HEK293 (cell line): ENCODE measurements around the gene DDX47.

Experiments
- CTCF ChIA-PET: fragments of 350-600 bp; formaldehyde crosslinking; extraction: SDS; loops from one replicate; lab custom pipeline; 2021; ENCODE audit warnings: antibody characterized with exemption; lab: Yijun Ruan, JAX
- POLR2A ChIA-PET: fragments of 300-600 bp; formaldehyde crosslinking; extraction: SDS; loops from one replicate; lab custom pipeline; 2020; ENCODE audit warnings: antibody characterized with exemption, inconsistent platforms; lab: Yijun Ruan, JAX
- H3K27ac ChIP-seq: fragments of 200-500 bp; sonication (Bioruptor generic); 2 replicates; pipeline ENCODE4 v1.5.1; 2014; ENCODE audit warnings: low read depth, low read length, control low read depth, inconsistent platforms; ENCODE audit errors: extremely low read depth
- H3K36me3 ChIP-seq, 2 experiments: fragments of 200-500 bp in 1 of 2; sonication (Bioruptor generic) in 1 of 2; 1 replicate in 1 of 2; 2 replicates in 1 of 2; pipeline ENCODE4 v1.5.1; 2014 to 2017; ENCODE audit warnings: inconsistent platforms in 2 of 2, low read length in 2 of 2; ENCODE audit not compliant: control insufficient read depth in 2 of 2, insufficient read depth in 1 of 2
- H3K4me1 ChIP-seq: fragments of 200-500 bp; sonication (Bioruptor generic); 2 replicates; pipeline ENCODE4 v1.5.1; 2014; ENCODE audit warnings: mild to moderate bottlenecking, low read length, inconsistent platforms; ENCODE audit not compliant: control insufficient read depth, insufficient read depth
- H3K4me3 ChIP-seq: 2 replicates; pipeline ENCODE4 v1.5.1; 2011; ENCODE audit warnings: low read depth, mild to moderate bottlenecking, control low read depth, low read length, moderate library complexity
- H3K9me3 ChIP-seq: fragments of 200-500 bp; sonication (Bioruptor generic); 2 replicates; pipeline ENCODE4 v1.5.1; 2014; ENCODE audit warnings: low read depth, low read length, inconsistent platforms; ENCODE audit not compliant: control insufficient read depth, insufficient read depth
- GLI4 ChIP-seq: fragments of 450-650 bp; formaldehyde crosslinking; IDR thresholded peaks from 2 replicates; pipeline ENCODE4 v1.5.1; 2016; ENCODE audit warnings: missing biosample characterization, missing genetic modification characterization
- GLIS2 ChIP-seq: fragments of 450-650 bp; formaldehyde crosslinking; IDR thresholded peaks from 2 replicates; pipeline ENCODE4 v1.5.1; 2016; ENCODE audit warnings: missing biosample characterization, missing genetic modification characterization
- HOXA7 ChIP-seq: sonication (generic); formaldehyde crosslinking; IDR thresholded peaks from 2 replicates; pipeline ENCODE4 v1.8.1; 2022; ENCODE audit warnings: missing genetic modification reagents, borderline replicate concordance
- KLF9 ChIP-seq: fragments of 450-650 bp; formaldehyde crosslinking; IDR thresholded peaks from 2 replicates; pipeline ENCODE4 v1.5.1; 2016; ENCODE audit warnings: missing biosample characterization, missing genetic modification characterization, low read depth
- RBAK ChIP-seq: fragments of 450-650 bp; formaldehyde crosslinking; IDR thresholded peaks from 2 replicates; pipeline ENCODE4 v1.5.1; 2016; ENCODE audit warnings: missing biosample characterization, missing genetic modification characterization
- ZIC2 ChIP-seq: fragments of 450-650 bp; formaldehyde crosslinking; IDR thresholded peaks from 2 replicates; pipeline ENCODE4 v1.5.1; 2016; ENCODE audit warnings: missing biosample characterization, missing genetic modification characterization
- ZNF211 ChIP-seq: fragments of 450-650 bp; formaldehyde crosslinking; IDR thresholded peaks from 2 replicates; pipeline ENCODE4 v1.5.1; 2016; ENCODE audit warnings: low read depth, missing biosample characterization, missing genetic modification characterization
- ZNF366 ChIP-seq: fragments of 450-650 bp; formaldehyde crosslinking; conservative IDR thresholded peaks from 2 replicates; pipeline ENCODE4 v1.5.1; 2016; ENCODE audit warnings: missing biosample characterization, missing genetic modification characterization
- ZNF449 ChIP-seq: fragments of 450-650 bp; formaldehyde crosslinking; IDR thresholded peaks from 2 replicates; pipeline ENCODE4 v1.5.1; 2017; ENCODE audit warnings: missing biosample characterization, mild to moderate bottlenecking, missing genetic modification characterization, moderate library complexity
- ZNF473 ChIP-seq: fragments of 450-650 bp; formaldehyde crosslinking; IDR thresholded peaks from 2 replicates; pipeline ENCODE4 v1.5.1; 2017; ENCODE audit warnings: missing biosample characterization, missing genetic modification characterization
- ZNF513 ChIP-seq: fragments of 450-650 bp; IDR thresholded peaks from 2 replicates; pipeline ENCODE4 v1.5.1; 2018; ENCODE audit warnings: missing biosample characterization, missing genetic modification characterization
- ZNF521 ChIP-seq: fragments of 450-650 bp; formaldehyde crosslinking; IDR thresholded peaks from 2 replicates; pipeline ENCODE4 v1.5.1; 2017; ENCODE audit warnings: missing biosample characterization, mild to moderate bottlenecking, missing genetic modification characterization
- ZNF610 ChIP-seq: fragments of 450-650 bp; formaldehyde crosslinking; IDR thresholded peaks from 2 replicates; pipeline ENCODE4 v1.5.1; 2016; ENCODE audit warnings: missing biosample characterization, missing genetic modification characterization, borderline replicate concordance
- ZNF629 ChIP-seq: fragments of 450-650 bp; formaldehyde crosslinking; IDR thresholded peaks from 2 replicates; pipeline ENCODE4 v1.5.1; 2017; ENCODE audit warnings: missing biosample characterization, missing genetic modification characterization
- ZNF658 ChIP-seq: fragments of 450-650 bp; formaldehyde crosslinking; IDR thresholded peaks from 2 replicates; pipeline ENCODE4; 2016; ENCODE audit warnings: missing biosample characterization, missing genetic modification characterization
- ZSCAN4 ChIP-seq: fragments of 450-650 bp; formaldehyde crosslinking; IDR thresholded peaks from 2 replicates; pipeline ENCODE4 v1.5.1; 2017; ENCODE audit warnings: missing biosample characterization, missing genetic modification characterization
- TF ChIP-seq, protein P1 (sequence below): fragments of 450-650 bp; formaldehyde crosslinking; IDR thresholded peaks from 2 replicates; pipeline ENCODE4 v1.5.1; 2017; ENCODE audit warnings: missing biosample characterization, missing genetic modification characterization
- TF ChIP-seq, protein P2 (sequence below): fragments of 450-650 bp; formaldehyde crosslinking; IDR thresholded peaks from 2 replicates; pipeline ENCODE4 v1.5.1; 2016; ENCODE audit warnings: missing biosample characterization, missing genetic modification characterization
- TF ChIP-seq, protein P3 (sequence below): fragments of 450-650 bp; formaldehyde crosslinking; IDR thresholded peaks from 2 replicates; pipeline ENCODE4 v1.5.1; 2016; ENCODE audit warnings: missing biosample characterization, missing genetic modification characterization, low read depth

DDX47 gene

DNA sequence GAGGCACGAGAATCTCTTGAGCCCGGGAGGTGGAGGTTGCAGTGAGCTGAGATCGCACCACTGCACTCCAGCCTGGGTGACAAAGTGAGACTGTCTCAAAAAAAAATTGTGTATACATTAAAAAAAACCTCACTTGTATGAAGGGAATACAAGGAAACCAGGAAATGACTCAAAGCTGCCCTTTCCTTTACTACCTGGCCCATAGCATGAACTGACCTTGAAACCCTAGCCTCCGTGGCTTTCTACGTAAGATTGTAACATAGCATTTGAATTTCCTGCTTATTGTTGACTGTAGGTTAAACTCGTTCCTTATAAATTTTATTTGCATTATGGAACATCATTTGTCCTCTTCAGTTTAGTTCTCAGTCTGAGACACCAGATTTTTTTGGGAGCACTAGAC, 9.1 kb upstream of the DDX47 start (continued):
- TF ChIP-seq ZNF513 (no peak), ZNF521 (tag by site-specific recombination) (no peak), GLIS2 (tag by site-specific recombination) (no peak)

GRCh38 chr12:12804432-12804886, 8.7 kb upstream of the DDX47 start:
- Histone ChIP-seq H3K4me3 (no peak overlapping the region), H3K9me3 (no peaks in the 10 kb centered on the region), H3K27ac (no peak overlapping the region), H3K36me3 (no peaks in the 10 kb centered on the region), H3K4me1 (peaks cover 12% of the 10 kb centered on the region)
- CTCF ChIA-PET = interaction anchor here (1.1 to 2.9 kb wide), 7 partner anchors 8 to 111 kb away, joined by 3 to 21 read pairs (median 8); no protein-coding TSS in a partner anchor
- TF ChIP-seq, protein P1, sequence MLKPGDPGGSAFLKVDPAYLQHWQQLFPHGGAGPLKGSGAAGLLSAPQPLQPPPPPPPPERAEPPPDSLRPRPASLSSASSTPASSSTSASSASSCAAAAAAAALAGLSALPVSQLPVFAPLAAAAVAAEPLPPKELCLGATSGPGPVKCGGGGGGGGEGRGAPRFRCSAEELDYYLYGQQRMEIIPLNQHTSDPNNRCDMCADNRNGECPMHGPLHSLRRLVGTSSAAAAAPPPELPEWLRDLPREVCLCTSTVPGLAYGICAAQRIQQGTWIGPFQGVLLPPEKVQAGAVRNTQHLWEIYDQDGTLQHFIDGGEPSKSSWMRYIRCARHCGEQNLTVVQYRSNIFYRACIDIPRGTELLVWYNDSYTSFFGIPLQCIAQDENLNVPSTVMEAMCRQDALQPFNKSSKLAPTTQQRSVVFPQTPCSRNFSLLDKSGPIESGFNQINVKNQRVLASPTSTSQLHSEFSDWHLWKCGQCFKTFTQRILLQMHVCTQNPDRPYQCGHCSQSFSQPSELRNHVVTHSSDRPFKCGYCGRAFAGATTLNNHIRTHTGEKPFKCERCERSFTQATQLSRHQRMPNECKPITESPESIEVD (tag by site-specific recombination) = no peak
- POLR2A ChIA-PET = interaction anchor here (1.8 to 2.0 kb wide), 2 partner anchors 17 to 79 kb away, joined by 5 to 6 read pairs; no protein-coding TSS in a partner anchor

DNA sequence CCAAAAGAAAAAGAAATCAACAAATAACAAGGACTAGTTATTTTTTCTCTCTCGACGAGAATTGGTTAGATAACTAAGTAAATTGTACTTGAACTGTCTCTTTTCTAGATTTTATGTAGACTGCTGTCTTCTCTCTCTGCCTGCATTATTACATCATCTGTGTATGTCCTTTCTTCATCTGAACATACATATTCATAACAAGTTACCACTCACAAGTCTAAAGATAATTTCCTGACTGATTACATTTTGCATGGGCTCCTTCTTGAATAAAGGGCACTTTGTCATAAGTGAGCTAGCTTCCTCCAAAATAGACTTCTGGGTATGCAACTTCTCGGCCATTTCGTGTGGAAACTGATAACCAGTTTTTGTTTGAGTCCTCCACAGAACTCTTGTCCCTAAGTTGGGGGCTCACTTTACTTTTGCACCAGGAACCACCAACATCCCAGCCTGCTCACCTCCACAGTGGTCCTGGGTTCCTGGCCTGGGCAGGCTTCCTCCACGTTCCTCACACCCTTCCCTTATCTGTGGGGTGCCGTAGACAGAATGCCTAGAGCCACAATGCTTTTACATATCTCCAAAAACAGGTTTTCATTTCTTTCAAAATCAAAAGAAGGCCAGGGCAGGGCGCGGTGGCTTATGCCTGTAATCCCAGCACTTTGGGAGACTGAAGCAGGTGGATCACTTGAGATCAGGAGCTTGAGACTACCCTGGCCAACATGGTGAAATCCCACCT, 6.2 kb upstream of the DDX47 start:
- Histone ChIP-seq H3K4me1 (peaks cover 12% of the 10 kb centered on the region), H3K36me3 (no peaks in the 10 kb centered on the region), H3K9me3 (no peaks in the 10 kb centered on the region), H3K4me3 (no peak overlapping the region), H3K27ac (no peak overlapping the region)
- CTCF ChIA-PET = interaction anchor here (2.9 kb wide), 1 partner anchor 19 kb away, joined by 20 read pairs; no protein-coding TSS in a partner anchor
- POLR2A ChIA-PET = interaction anchor here (0.7 kb wide), 1 partner anchor 32 kb away, joined by 4 read pairs; no protein-coding TSS in a partner anchor
- no peak for TF ChIP-seq ZNF629
- TF ChIP-seq HOXA7 (CRISPR knock-in tag) = no peak
- no peak for TF ChIP-seq ZNF211 (tag by site-specific recombination)
- TF ChIP-seq, protein P2, sequence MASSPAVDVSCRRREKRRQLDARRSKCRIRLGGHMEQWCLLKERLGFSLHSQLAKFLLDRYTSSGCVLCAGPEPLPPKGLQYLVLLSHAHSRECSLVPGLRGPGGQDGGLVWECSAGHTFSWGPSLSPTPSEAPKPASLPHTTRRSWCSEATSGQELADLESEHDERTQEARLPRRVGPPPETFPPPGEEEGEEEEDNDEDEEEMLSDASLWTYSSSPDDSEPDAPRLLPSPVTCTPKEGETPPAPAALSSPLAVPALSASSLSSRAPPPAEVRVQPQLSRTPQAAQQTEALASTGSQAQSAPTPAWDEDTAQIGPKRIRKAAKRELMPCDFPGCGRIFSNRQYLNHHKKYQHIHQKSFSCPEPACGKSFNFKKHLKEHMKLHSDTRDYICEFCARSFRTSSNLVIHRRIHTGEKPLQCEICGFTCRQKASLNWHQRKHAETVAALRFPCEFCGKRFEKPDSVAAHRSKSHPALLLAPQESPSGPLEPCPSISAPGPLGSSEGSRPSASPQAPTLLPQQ (tag by site-specific recombination) = no peak
- TF ChIP-seq ZNF658 (tag by site-specific recombination) = no peak
- TF ChIP-seq ZNF449 (tag by site-specific recombination) = no peak
- no peak for TF ChIP-seq KLF9 (tag by site-specific recombination)
- no peak for TF ChIP-seq ZNF473 (tag by site-specific recombination)
- TF ChIP-seq, protein P3, sequence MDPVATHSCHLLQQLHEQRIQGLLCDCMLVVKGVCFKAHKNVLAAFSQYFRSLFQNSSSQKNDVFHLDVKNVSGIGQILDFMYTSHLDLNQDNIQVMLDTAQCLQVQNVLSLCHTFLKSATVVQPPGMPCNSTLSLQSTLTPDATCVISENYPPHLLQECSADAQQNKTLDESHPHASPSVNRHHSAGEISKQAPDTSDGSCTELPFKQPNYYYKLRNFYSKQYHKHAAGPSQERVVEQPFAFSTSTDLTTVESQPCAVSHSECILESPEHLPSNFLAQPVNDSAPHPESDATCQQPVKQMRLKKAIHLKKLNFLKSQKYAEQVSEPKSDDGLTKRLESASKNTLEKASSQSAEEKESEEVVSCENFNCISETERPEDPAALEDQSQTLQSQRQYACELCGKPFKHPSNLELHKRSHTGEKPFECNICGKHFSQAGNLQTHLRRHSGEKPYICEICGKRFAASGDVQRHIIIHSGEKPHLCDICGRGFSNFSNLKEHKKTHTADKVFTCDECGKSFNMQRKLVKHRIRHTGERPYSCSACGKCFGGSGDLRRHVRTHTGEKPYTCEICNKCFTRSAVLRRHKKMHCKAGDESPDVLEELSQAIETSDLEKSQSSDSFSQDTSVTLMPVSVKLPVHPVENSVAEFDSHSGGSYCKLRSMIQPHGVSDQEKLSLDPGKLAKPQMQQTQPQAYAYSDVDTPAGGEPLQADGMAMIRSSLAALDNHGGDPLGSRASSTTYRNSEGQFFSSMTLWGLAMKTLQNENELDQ (tag by site-specific recombination) = no peak
- no peak for TF ChIP-seq ZNF366 (tag by site-specific recombination)
- no peak for TF ChIP-seq ZSCAN4 (tag by site-specific recombination)
- TF ChIP-seq GLI4 (tag by site-specific recombination) = no peak
- TF ChIP-seq ZIC2 (tag by site-specific recombination) = no peak
- TF ChIP-seq ZNF610 = no peak
- TF ChIP-seq RBAK (tag by site-specific recombination) = no peak
